Activated T-helper 2 cell treated with anti-CD3 and anti-CD28 coated beads, Interferon-gamma antibody, Interleukin-2, Interleukin-4, amounts not matched to agents 10 μg/mL and 5 μg/mL and 100 μg/mL, durations not matched to agents 14 hours and 24 hours and 36 hours (primary cell): ENCODE results near the gene SKI. TPM values are rescaled to one million over a fixed set of nuclear protein-coding genes. Genes with fewer than 3 reads are reported as not detected.
"Not testable (repeated sequence)": the region's sequence is repeated elsewhere in the genome, so short reads cannot be mapped to it uniquely, and the experiment has no call there.

Experiments
- DNase-seq: peaks from one replicate; pipeline ENCODE4 v3.0.0; 2021; ENCODE audit warnings: low spot score
- H3K27ac Mint-ChIP-seq: one replicate; pipeline ENCODE4 v1.8.0; 2021; ENCODE audit warnings: mixed read lengths
- H3K27me3 Mint-ChIP-seq: one replicate; pipeline ENCODE4 v1.8.0; 2021; ENCODE audit warnings: low read depth, mixed read lengths
- H3K36me3 Mint-ChIP-seq: one replicate; pipeline ENCODE4 v1.8.0; 2021; ENCODE audit warnings: low read depth, mixed read lengths
- H3K4me1 Mint-ChIP-seq: one replicate; pipeline ENCODE4 v1.8.0; 2021; ENCODE audit warnings: low read depth, mixed read lengths
- H3K4me3 Mint-ChIP-seq: one replicate; pipeline ENCODE4 v1.8.0; 2021; ENCODE audit warnings: low read depth, mild to moderate bottlenecking, moderate library complexity, mixed read lengths
- H3K9me3 Mint-ChIP-seq: one replicate; pipeline ENCODE4 v1.8.0; 2021; ENCODE audit warnings: mixed read lengths
- intact Hi-C: fragments of 100-400 bp; cut with micrococcal nuclease; formaldehyde crosslinking; loops from one replicate; pipeline ENCODE4 v1.15.1; 2023
- total RNA-seq: library from RNA; stranded (reverse); gene quantifications from 2 replicates; pipeline ENCODE4 v1.2.3, GENCODE V29; 2022

Gene SKI
- total RNA-seq, 1 donor from 2014 or later, result 37.0 TPM

- Mint-ChIP-seq H3K27ac (peak overlapping the region; percentile 68), H3K27me3 (no peaks in the 10 kb centered on the region), H3K9me3 (peaks cover 9% of the 10 kb centered on the region), H3K4me1 (peaks cover 38% of the 10 kb centered on the region), H3K4me3 (no peak overlapping the region), H3K36me3 (peaks cover 16% of the 10 kb centered on the region)
- DNase-seq, result no peak
- intact Hi-C loops, result loop anchor here (1.0 to 2.0 kb wide), 2 partner anchors 32 to 41 kb away; no protein-coding TSS in a partner anchor
Observed at GRCh38 chr1:2258996-2259395, 30.9 kb downstream of the SKI start.

- intact Hi-C loops, result loop anchor here (1.0 to 2.0 kb wide), 2 partner anchors 31 to 40 kb away; no protein-coding TSS in a partner anchor
Observed at GRCh38 chr1:2259668-2260402, 31.7 kb downstream of the SKI start.

GRCh38 chr1:2260470-2260869 lies 32.4 kb downstream of the SKI start:
- intact Hi-C loops, H3K9me3 Mint-ChIP-seq, DNase-seq, H3K27me3 Mint-ChIP-seq, H3K4me3 Mint-ChIP-seq: not testable (repeated sequence)
- Mint-ChIP-seq H3K4me1 (peaks cover 39% of the 10 kb centered on the region), H3K36me3 (peaks cover 12% of the 10 kb centered on the region), H3K27ac (peak overlapping the region; percentile 27)

More at GRCh38 chr1:2259668-2260402, 31.7 kb downstream of the SKI start:
- no peaks in the 10 kb centered on the region for H3K27me3 Mint-ChIP-seq
- H3K9me3 Mint-ChIP-seq, result peaks cover 3% of the 10 kb centered on the region
- peak overlapping the region; percentile 68 for H3K27ac Mint-ChIP-seq
- no peak for DNase-seq
- peaks cover 9% of the 10 kb centered on the region for H3K36me3 Mint-ChIP-seq
- H3K4me3 Mint-ChIP-seq, result no peak overlapping the region
- peaks cover 34% of the 10 kb centered on the region for H3K4me1 Mint-ChIP-seq

- Mint-ChIP-seq H3K27ac (no peak overlapping the region), H3K9me3 (peaks cover 3% of the 10 kb centered on the region), H3K4me3 (no peak overlapping the region), H3K27me3 (no peaks in the 10 kb centered on the region), H3K36me3 (peaks cover 12% of the 10 kb centered on the region), H3K4me1 (peaks cover 41% of the 10 kb centered on the region)
- no peak for DNase-seq
- intact Hi-C loops, result no loop called here
Observed at GRCh38 chr1:2260917-2261316, 32.8 kb downstream of the SKI start.

- H3K27ac Mint-ChIP-seq, H3K27me3 Mint-ChIP-seq, intact Hi-C loops, H3K9me3 Mint-ChIP-seq, H3K4me3 Mint-ChIP-seq, DNase-seq: not testable (repeated sequence)
- peaks cover 12% of the 10 kb centered on the region for H3K36me3 Mint-ChIP-seq
- peaks cover 47% of the 10 kb centered on the region for H3K4me1 Mint-ChIP-seq
Observed at GRCh38 chr1:2261476-2262395, 33.6 kb downstream of the SKI start.

- Mint-ChIP-seq H3K9me3 (no peaks in the 10 kb centered on the region), H3K27ac (peak overlapping the region; percentile 21), H3K27me3 (no peaks in the 10 kb centered on the region), H3K36me3 (peaks cover 6% of the 10 kb centered on the region), H3K4me3 (no peak overlapping the region), H3K4me1 (peaks cover 13% of the 10 kb centered on the region)
- DNase-seq, result no peak
- intact Hi-C loops, result no loop called here
Observed at GRCh38 chr1:2266301-2266975, 38.3 kb downstream of the SKI start.

- H3K27me3 Mint-ChIP-seq, result no peaks in the 10 kb centered on the region
- H3K4me1 Mint-ChIP-seq, result peaks cover 13% of the 10 kb centered on the region
- DNase-seq, result no peak
- intact Hi-C loops, result no loop called here
- peaks cover 6% of the 10 kb centered on the region for H3K36me3 Mint-ChIP-seq
- H3K4me3 Mint-ChIP-seq, result no peak overlapping the region
- H3K27ac Mint-ChIP-seq, result no peak overlapping the region
- no peaks in the 10 kb centered on the region for H3K9me3 Mint-ChIP-seq
Observed at GRCh38 chr1:2267051-2267830, 39.1 kb downstream of the SKI start.

GRCh38 chr1:2267862-2268261 lies 39.7 kb downstream of the SKI start:
- intact Hi-C loops, result no loop called here
- H3K27ac Mint-ChIP-seq, result no peak overlapping the region
- no peak for DNase-seq
- no peaks in the 10 kb centered on the region for H3K9me3 Mint-ChIP-seq
- peaks cover 13% of the 10 kb centered on the region for H3K4me1 Mint-ChIP-seq
- H3K4me3 Mint-ChIP-seq, result no peak overlapping the region
- H3K27me3 Mint-ChIP-seq, result no peaks in the 10 kb centered on the region
- peaks cover 6% of the 10 kb centered on the region for H3K36me3 Mint-ChIP-seq

GRCh38 chr1:2268285-2269056 lies 40.4 kb downstream of the SKI start:
- Mint-ChIP-seq H3K27me3 (no peaks in the 10 kb centered on the region), H3K9me3 (no peaks in the 10 kb centered on the region), H3K27ac (no peak overlapping the region), H3K36me3 (peaks cover 6% of the 10 kb centered on the region), H3K4me3 (no peak overlapping the region), H3K4me1 (peaks cover 13% of the 10 kb centered on the region)
- intact Hi-C loops, result no loop called here
- no peak for DNase-seq

GRCh38 chr1:2269193-2269921 lies 41.2 kb downstream of the SKI start:
- H3K4me1 Mint-ChIP-seq, result peaks cover 13% of the 10 kb centered on the region
- H3K4me3 Mint-ChIP-seq, result no peak overlapping the region
- H3K9me3 Mint-ChIP-seq, result no peaks in the 10 kb centered on the region
- H3K36me3 Mint-ChIP-seq, result peaks cover 6% of the 10 kb centered on the region
- H3K27me3 Mint-ChIP-seq, result no peaks in the 10 kb centered on the region
- intact Hi-C loops, result no loop called here
- no peak overlapping the region for H3K27ac Mint-ChIP-seq
- no peak for DNase-seq

- Mint-ChIP-seq H3K36me3 (peaks cover 6% of the 10 kb centered on the region), H3K9me3 (no peaks in the 10 kb centered on the region), H3K27ac (no peak overlapping the region), H3K4me1 (peaks cover 13% of the 10 kb centered on the region), H3K27me3 (no peaks in the 10 kb centered on the region), H3K4me3 (no peak overlapping the region)
- intact Hi-C loops, result no loop called here
- no peak for DNase-seq
Observed at GRCh38 chr1:2269922-2270259, 41.8 kb downstream of the SKI start.
